AG08396 (cell line): ENCODE measurements around the gene FBXO34.
"Not testable (repeated sequence)": the region's sequence is repeated elsewhere in the genome, so short reads cannot be mapped to it uniquely, and the experiment has no call there.

Source experiments
- DNase-seq: peaks from one replicate; pipeline ENCODE4 v3.0.0; 2012; ENCODE audit warnings: low spot score, mixed read lengths

Gene FBXO34

GRCh38 chr14:55312379-55313030 lies 41.3 kb downstream of the FBXO34 start:
- DNase-seq: not testable (repeated sequence)

DNA sequence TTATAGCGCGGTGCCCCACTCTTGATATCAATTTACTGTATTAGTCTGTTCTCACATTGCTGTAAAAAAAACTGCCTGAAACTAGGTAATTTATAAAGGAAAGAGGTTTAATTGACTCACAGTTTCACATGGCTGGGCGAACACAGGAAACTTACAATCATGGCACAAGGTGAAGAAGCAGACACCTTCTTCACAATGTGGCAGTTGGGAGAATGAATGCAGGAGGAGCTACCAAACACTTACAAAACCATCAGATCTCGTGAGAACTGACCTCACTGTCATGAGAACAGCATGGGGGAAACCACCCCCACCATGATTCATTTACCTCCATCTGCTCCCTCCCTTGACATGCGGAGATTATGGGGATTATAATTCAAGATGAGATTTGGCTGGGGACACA lies 42.3 kb downstream of the FBXO34 start:
- no peak for DNase-seq

DNA sequence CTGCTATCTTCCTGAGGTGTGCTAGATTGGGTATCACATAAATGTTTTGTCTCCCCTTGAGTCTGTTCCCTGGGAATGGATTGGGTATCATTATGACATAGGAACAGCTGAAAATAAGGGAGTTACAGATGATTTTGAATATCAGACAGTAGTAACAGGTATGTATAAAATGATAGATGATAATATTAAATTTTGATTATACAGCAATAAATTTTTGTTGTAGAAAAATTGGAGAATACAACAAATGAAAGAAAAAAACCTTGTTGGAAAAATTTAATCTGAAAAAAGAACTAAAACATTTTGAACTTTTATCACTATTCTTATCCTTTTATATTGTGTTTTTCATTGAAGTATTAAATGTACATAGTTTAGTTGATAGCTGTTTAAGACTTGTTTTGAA lies 43.2 kb downstream of the FBXO34 start:
- no peak for DNase-seq

DNA sequence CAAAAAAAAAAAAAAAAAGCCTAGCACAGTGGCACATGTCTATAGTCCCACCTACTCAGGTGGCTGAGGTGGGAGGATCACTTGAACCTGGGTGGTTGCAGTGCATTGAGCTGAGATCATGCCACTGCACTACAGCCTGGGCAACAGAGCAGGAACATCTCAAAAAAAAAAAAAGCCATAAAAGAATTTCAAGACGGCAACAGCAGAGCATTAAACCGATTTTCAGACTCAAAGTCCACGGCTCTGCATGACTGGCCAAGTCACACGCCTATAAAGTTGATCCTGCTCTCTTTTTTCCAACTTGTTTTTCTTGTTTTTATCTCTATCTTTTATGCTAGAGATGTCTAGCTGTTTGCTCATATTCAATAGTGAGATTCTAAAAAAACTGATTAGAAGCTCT lies 45.3 kb downstream of the FBXO34 start:
- no peak for DNase-seq

GRCh38 chr14:55317542-55318306 lies 46.5 kb downstream of the FBXO34 start:
- DNase-seq: no peak

- DNase-seq: no peak
These were observed 47.5 kb downstream of the FBXO34 start for GRCh38 chr14:55318694-55319093.

DNA sequence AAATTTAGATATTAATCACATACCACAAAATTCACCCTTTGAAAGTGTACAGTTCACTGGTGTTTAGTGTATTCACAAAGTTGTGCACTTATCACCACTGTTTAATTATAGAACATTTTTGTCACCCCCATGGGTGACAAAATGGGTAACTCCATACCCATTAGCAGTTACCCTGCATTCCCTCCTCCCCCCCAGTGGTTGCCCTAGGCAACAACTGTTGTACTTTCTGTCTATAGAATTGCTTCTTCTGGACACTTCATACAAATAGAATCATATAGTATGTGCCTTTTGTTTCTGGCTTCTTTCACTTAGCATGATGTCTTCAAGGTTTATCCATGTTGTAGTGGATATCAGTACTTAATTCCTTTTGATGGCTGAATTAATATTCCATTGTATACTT lies 52.7 kb downstream of the FBXO34 start:
- no peak for DNase-seq

- no peak for DNase-seq
These were observed 53.6 kb downstream of the FBXO34 start for GRCh38 chr14:55324812-55325211.

- DNase-seq: no peak
These were observed 56.0 kb downstream of the FBXO34 start for GRCh38 chr14:55327179-55327578.

- DNase-seq: no peak
These were observed 57.1 kb downstream of the FBXO34 start for GRCh38 chr14:55328317-55328716.

DNA sequence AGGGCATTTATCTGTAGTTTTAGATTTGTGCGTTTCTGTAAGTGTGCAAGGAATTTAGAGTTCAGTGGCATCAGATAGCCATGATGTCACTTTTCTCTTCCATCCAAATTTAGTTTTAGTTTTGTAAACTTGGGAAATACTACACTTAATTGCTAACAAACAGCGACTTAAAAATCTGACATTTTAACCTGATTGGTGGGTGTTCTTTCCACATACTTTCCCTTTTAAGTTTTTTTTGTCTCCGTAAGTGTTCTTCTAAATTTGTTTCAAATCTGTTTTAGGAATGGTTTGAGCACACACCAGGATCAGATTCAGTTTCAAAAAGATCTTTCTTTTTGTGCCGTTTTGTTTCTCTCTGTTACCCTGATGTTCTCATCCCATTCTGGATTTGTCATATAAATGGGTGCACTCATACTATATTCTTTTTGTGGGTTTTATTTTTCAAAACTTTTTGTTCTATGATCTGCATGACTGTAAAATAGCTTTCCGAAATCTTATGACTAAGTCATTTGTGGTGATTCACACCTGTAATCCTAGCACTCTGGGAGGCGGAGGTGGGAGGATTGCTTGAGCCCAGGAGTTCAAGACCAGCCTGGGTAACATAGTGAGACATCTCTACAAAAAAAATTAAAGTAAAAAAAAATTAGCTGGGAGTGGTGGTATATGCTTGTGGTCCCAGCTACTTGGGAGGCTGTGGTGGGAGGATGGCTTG lies 58.9 kb downstream of the FBXO34 start:
- DNase-seq: no peak

- DNase-seq: no peak
These were observed 61.7 kb downstream of the FBXO34 start for GRCh38 chr14:55332654-55333570.

DNA sequence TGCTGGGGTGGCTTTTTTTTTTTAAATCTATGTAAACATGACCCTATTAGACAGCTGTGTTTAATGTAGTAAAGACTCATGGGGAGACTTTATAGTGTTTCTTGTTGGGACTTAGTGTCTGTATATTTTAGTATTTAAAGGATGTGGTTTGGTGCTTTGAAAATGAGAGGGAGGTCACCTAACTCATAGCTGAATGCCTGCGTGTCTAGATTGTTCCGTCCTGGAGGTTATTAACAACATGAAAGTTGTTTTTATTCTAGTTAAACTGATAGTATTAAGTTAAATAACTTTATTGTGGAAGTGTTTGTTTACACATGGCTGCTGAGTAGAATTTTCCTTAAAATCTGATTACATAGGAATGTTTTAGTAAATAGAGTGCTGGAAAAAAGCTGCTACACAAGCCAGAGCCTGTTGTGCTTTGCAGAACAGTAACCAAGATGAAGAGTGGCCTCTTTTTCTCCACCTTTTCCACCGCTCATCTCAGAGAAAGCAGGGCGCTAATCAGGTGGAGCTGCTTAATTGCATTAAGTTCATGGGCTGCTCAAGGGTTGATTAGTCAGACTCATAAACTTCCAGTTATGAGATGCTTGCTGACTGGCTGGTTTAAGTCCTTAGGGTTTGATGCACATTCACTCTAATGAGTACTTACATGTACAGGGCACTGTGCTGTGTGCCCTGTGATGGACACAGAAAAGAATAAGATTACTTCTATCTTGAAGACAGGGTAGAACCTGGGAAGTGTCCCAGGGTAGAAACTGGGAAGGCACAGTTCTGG lies 62.7 kb downstream of the FBXO34 start:
- no peak for DNase-seq

DNA sequence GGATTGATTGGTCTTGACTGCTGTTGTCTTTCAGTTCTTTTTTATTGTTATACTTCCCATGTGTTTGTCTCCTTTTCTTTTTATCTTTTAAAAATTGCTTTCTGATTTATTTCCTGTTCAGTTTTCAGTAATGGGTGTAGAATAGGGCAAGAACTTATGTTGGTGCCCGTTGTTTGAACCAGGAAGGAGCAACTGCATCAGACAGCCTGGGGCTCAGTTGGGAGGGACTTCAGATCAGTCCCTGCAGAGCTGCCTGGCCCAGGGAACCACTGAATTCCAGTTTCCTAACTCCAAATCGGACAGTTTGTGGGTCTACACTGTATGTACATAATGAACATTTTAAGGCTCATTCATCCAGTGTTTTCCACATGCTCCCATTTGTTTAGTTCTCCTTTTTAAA lies 64.9 kb downstream of the FBXO34 start:
- DNase-seq: no peak

DNA sequence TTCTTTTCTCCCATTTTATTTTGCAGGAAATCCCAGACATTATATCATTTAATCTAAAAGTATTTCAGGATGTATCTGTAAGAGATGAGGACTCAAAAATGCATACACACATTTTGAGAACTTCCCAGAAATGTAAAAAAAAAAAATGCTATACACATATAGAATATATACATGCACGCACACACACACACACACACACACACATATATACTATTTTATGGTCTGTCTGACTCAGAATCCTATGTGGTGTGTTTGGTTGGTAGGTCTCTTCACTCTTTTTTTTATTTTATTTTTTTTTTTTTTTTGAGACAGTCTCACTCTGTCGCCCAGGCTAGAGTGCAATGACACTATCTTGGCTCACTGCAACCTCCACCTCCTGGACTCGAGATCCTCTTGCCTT lies 65.5 kb downstream of the FBXO34 start:
- no peak for DNase-seq

GRCh38 chr14:55339770-55340169 lies 68.5 kb downstream of the FBXO34 start:
- DNase-seq: no peak

DNA sequence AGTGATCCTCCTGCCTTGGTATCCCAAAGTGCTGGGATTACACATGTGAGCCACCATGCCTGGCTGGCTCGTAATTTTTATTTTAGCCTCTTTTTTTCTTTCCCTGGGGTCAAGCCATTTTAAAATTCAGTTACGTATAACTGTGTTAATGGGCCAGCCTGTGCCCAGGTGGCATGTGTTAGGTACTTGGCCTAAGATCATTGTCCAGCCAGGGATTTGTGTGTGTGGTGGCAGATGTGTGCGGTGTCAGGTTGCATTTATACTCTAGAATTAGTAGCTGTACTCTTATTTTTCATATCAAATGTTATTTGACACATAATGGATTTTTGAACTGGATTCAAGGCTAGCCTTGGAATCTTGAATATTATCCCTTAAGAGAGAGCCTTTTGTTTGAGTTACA lies 69.3 kb downstream of the FBXO34 start:
- no peak for DNase-seq

DNA sequence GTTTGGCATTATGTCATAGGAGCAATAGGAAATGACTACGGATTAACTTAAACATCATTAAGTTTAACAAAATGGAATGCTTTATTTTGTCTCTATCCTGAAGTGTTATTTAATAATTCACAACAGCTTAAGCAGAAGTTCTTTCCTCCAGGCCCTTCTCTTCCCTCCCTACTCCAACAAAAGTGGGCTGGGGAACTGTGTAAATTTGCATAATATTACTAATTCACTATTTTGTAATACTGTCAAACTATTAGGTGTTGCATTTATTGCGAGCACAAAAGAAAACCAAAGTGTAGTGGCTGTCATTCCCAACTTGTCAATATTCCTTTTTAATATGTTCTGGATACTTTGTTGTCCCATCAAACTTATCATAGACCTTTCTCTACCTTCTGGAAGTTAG lies 70.6 kb downstream of the FBXO34 start:
- no peak for DNase-seq

- not testable (repeated sequence) for DNase-seq
These were observed 73.5 kb downstream of the FBXO34 start for GRCh38 chr14:55344582-55345163.

- DNase-seq: no peak
These were observed 75.8 kb downstream of the FBXO34 start for GRCh38 chr14:55347040-55347439.

DNA sequence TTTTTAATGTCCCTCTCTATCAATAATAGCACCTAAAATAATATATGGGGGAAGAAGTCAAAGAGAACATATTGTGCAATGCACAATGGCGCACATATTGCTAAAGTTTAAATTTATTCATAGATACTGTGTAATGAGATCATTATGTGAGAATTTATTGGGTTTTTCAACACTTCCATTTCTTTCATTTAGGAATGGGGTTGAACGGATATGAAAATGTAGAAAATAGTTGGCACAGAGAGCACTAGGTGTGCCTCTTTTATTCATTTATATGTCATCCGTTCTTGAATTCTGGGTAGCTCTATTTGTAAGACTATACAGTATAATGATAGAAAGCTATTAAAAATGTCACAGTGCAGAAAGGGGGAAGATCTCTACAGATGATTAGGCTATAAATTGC lies 76.5 kb downstream of the FBXO34 start:
- DNase-seq: no peak
